OCI-LY7 (cell line): ENCODE results near the gene TPRG1L.

Experiments used
- CTCF ChIP-seq: fragments of 200-600 bp; sonication (generic); conservative IDR thresholded peaks from 2 replicates; pipeline ENCODE4 v1.5.1; 2014; ENCODE audit warnings: mild to moderate bottlenecking, antibody characterized with exemption, low read length, moderate library complexity, mixed read lengths
- EZH2phosphoT487 ChIP-seq: fragments of 200-600 bp; sonication (generic); IDR thresholded peaks from 2 replicates; pipeline ENCODE4 v1.6.1; 2018; ENCODE audit warnings: low read depth, borderline replicate concordance, mild to moderate bottlenecking, mixed run types, antibody characterized with exemption, low read length, moderate library complexity, mixed read lengths

GRCh38 chr1:3578433-3578805 lies 46.4 kb upstream of the TPRG1L start:
- TF ChIP-seq CTCF (no peak), EZH2phosphoT487 (no peak)
